Skeletal muscle satellite cell (primary cell): ENCODE results near the gene INTS11.

Source experiments
- H3K27me3 ChIP-seq: 2 replicates; pipeline ENCODE4 v1.7.0; 2013; ENCODE audit warnings: low read length; ENCODE audit not compliant: control insufficient read depth, insufficient read depth
- H3K36me3 ChIP-seq: 2 replicates; pipeline ENCODE4 v1.7.0; 2013; ENCODE audit warnings: mild to moderate bottlenecking, control low read depth, low read length; ENCODE audit not compliant: insufficient read depth
- H3K4me1 ChIP-seq: 2 replicates; pipeline ENCODE4 v1.7.0; 2013; ENCODE audit warnings: low read length; ENCODE audit not compliant: control insufficient read depth, insufficient read depth
- H3K4me2 ChIP-seq: 2 replicates; pipeline ENCODE4 v1.7.0; 2013; ENCODE audit warnings: mild to moderate bottlenecking, low read length
- H3K4me3 ChIP-seq: 2 replicates; pipeline ENCODE4 v1.7.0; 2013; ENCODE audit warnings: low read length
- H3K9ac ChIP-seq: 2 replicates; pipeline ENCODE4 v1.7.0; 2013; ENCODE audit warnings: mild to moderate bottlenecking, low read depth, low read length, moderate library complexity
- H3K9me3 ChIP-seq: replicated peaks from 2 replicates; pipeline ENCODE4 v1.7.0; 2013; ENCODE audit warnings: mild to moderate bottlenecking, control low read depth, low read length

Gene INTS11

GRCh38 chr1:1287288-1288110, 37.0 kb downstream of the INTS11 start:
- no peak overlapping the region for H3K9ac ChIP-seq
- no peaks in the 10 kb centered on the region for H3K9me3 ChIP-seq
- H3K4me3 ChIP-seq, result no peak overlapping the region
- H3K4me1 ChIP-seq, result peaks cover 20% of the 10 kb centered on the region
- no peak overlapping the region for H3K4me2 ChIP-seq
- peaks cover 2% of the 10 kb centered on the region for H3K36me3 ChIP-seq
- H3K27me3 ChIP-seq, result peaks cover 16% of the 10 kb centered on the region

- H3K4me1 ChIP-seq, result peaks cover 28% of the 10 kb centered on the region
These were observed 37.9 kb downstream of the INTS11 start for GRCh38 chr1:1286313-1287261.

GRCh38 chr1:1285611-1286311, 38.7 kb downstream of the INTS11 start:
- Histone ChIP-seq H3K9ac (no peak overlapping the region), H3K9me3 (no peaks in the 10 kb centered on the region), H3K4me1 (peaks cover 21% of the 10 kb centered on the region), H3K36me3 (no peaks in the 10 kb centered on the region), H3K4me3 (no peak overlapping the region), H3K27me3 (peaks cover 16% of the 10 kb centered on the region), H3K4me2 (no peak overlapping the region)

More at GRCh38 chr1:1286313-1287261, 37.9 kb downstream of the INTS11 start:
- H3K27me3 ChIP-seq, result peaks cover 16% of the 10 kb centered on the region
- no peak overlapping the region for H3K4me2 ChIP-seq
- no peak overlapping the region for H3K4me3 ChIP-seq
- no peaks in the 10 kb centered on the region for H3K36me3 ChIP-seq
- no peak overlapping the region for H3K9ac ChIP-seq
- H3K9me3 ChIP-seq, result no peaks in the 10 kb centered on the region

DNA sequence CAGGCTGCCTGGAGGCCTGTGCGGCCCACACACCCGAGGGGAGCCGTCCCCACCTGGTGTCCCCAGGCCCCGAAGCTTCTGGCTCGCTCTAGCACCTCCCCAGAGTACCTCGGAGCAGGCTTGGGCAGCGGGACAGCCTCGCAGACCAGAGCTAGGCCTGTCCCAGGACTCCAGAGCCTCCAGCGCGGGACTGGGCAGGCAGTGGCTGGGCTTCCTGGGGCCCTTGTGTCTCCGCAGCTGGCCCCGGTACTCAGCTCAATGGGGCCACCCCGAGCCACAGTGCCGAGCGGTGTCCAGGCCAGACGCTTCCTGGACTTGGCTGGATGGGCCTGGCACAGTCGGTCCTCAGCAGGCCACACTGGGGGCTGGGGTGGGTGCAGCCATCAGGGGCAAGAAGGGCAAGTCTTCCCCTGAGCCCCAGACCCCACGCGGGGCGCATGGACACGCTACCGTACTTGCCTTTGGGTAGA, 39.3 kb downstream of the INTS11 start:
- peaks cover 16% of the 10 kb centered on the region for H3K27me3 ChIP-seq
- no peak overlapping the region for H3K4me2 ChIP-seq
- no peak overlapping the region for H3K9ac ChIP-seq
- no peaks in the 10 kb centered on the region for H3K36me3 ChIP-seq
- no peak overlapping the region for H3K4me3 ChIP-seq
- H3K9me3 ChIP-seq, result no peaks in the 10 kb centered on the region
- peaks cover 16% of the 10 kb centered on the region for H3K4me1 ChIP-seq

DNA sequence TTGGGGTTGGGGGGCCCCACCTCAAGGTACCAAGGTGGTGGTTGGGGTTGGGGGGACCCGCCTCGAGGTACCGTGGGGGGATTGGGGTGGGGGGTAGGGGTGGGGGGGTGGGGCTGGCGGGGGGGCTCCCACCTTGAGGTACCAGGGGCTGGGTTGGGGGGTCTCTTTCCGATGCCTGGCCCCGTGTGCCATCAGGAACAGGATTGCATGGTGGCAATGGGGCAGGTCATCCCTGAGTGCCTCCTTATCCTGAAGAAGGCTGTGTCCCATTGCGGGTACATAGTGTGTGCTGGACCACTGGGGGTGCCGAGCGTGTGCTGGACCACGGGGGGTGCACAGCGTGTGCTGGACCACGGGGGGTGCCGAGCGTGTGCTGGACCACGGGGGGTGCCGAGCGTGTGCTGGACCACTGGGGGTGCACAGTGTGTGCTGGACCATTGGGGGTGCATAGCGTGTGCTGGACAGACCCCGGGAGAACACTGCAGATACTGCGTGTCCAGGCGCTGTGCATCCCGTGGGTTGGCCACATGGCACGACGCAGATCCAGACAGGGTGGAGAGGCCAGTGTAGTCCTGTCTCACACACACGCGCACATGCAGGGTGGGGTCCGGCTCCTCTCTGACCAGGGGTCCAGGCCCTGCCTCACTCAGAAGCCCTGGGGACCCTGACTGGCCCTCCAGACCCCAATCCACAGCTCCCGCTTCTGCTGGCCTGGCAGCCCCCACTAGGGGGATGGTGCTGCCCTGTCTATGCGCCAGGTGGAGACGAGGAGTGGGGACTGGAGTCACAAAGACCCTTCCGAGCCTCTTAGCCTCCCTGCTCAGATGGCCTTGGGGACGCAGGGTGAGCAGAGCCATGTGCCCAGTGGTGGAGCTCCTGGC, 40.0 kb downstream of the INTS11 start:
- no peak overlapping the region for H3K9ac ChIP-seq
- no peak overlapping the region for H3K4me2 ChIP-seq
- H3K4me1 ChIP-seq, result peaks cover 16% of the 10 kb centered on the region
- H3K27me3 ChIP-seq, result peaks cover 16% of the 10 kb centered on the region
- H3K9me3 ChIP-seq, result no peaks in the 10 kb centered on the region
- H3K36me3 ChIP-seq, result no peaks in the 10 kb centered on the region
- no peak overlapping the region for H3K4me3 ChIP-seq

- Histone ChIP-seq H3K4me3 (no peak overlapping the region), H3K9ac (no peak overlapping the region), H3K4me2 (no peak overlapping the region), H3K27me3 (peaks cover 16% of the 10 kb centered on the region), H3K4me1 (peaks cover 16% of the 10 kb centered on the region), H3K9me3 (no peaks in the 10 kb centered on the region), H3K36me3 (no peaks in the 10 kb centered on the region)
These were observed 40.6 kb downstream of the INTS11 start for GRCh38 chr1:1283821-1284220.

DNA sequence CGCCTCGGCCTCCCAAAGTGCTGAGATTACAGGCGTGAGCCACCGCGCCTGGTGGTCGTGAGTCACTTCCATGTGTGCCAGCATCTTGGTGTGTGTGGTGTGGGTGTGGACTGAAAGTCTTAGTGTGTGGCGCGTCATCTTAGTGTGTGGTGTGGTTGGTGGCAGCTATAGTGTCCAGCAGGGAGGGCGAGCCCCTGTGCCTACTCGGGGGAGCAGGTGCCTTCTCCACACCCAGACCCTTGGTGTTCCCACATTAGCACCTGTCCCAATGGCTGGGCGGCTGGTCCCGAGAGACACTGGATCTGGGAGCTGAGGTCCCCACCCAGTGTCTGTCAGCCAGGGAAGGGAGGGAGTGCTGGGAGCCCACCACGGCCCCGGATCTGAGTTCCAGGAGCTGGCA, 41.5 kb downstream of the INTS11 start:
- H3K4me2 ChIP-seq, result no peak overlapping the region
- peaks cover 16% of the 10 kb centered on the region for H3K27me3 ChIP-seq
- no peak overlapping the region for H3K9ac ChIP-seq
- H3K4me1 ChIP-seq, result peaks cover 16% of the 10 kb centered on the region
- H3K36me3 ChIP-seq, result no peaks in the 10 kb centered on the region
- no peaks in the 10 kb centered on the region for H3K9me3 ChIP-seq
- no peak overlapping the region for H3K4me3 ChIP-seq

GRCh38 chr1:1281533-1282321, 42.7 kb downstream of the INTS11 start:
- Histone ChIP-seq H3K4me2 (no peak overlapping the region), H3K9me3 (no peaks in the 10 kb centered on the region), H3K36me3 (no peaks in the 10 kb centered on the region), H3K9ac (no peak overlapping the region), H3K4me3 (no peak overlapping the region), H3K27me3 (peaks cover 12% of the 10 kb centered on the region), H3K4me1 (peaks cover 16% of the 10 kb centered on the region)

DNA sequence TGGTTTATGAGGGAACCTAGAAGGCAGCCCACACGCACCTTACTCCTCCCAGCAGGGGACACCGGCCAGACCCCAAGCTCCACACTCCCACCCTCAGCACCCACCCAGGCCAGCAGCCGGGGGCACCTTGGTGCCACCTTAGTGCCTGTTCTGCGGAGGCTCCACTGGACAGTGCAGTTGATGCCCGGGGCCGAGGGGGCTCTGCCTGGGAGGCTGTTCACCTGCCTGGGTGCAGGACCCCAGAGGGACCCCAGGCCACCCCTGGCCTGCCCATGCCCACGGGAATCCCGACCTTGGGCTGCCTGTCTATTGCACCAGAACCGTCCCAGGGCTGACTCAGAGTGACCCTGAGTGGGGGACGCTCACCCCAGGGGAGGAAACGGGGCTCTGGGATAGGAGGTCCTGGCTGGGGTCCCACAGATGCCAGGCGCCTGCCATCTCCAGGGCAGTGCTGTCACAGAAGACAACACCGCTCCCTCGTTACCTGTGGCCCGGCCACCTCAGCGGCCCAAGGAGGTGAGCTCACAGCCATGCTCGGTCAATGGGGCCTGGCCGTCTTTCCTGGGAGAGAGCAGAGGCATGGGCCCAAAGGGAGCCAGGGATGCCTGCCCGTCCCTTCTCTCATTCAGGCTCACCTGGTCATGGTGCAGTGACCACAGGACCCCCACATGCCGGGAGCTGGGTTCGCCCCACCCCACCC, 43.5 kb downstream of the INTS11 start:
- Histone ChIP-seq H3K4me1 (peaks cover 16% of the 10 kb centered on the region), H3K9ac (no peak overlapping the region), H3K4me2 (no peak overlapping the region), H3K36me3 (no peaks in the 10 kb centered on the region), H3K4me3 (no peak overlapping the region), H3K9me3 (no peaks in the 10 kb centered on the region), H3K27me3 (peaks cover 8% of the 10 kb centered on the region)
